RWPE2 (cell line): ENCODE results near the gene AGRN.

Experiments used
- ATAC-seq: fragments of 200-7000 bp; cut with Tn5 transposase; 3 replicates; pipeline ENCODE4 v1.9.1; 2021; ENCODE audit warnings: low read depth
- DNase-seq: peaks from one replicate; pipeline ENCODE4 v3.0.0-alpha.2; 2020; ENCODE audit warnings: low spot score
- H3K27ac ChIP-seq: fragments of 450-650 bp; 2 replicates; pipeline ENCODE4 v1.5.1; 2017; ENCODE audit warnings: mild to moderate bottlenecking; ENCODE audit not compliant: poor library complexity, severe bottlenecking
- H3K27me3 ChIP-seq: fragments of 250-450 bp; sonication (Bioruptor Pico); 2 replicates; pipeline ENCODE4 v1.5.1; 2021; ENCODE audit warnings: mild to moderate bottlenecking, moderate library complexity; ENCODE audit not compliant: insufficient read depth, poor library complexity, severe bottlenecking
- H3K36me3 ChIP-seq: fragments of 250-450 bp; sonication (Bioruptor Pico); 2 replicates; pipeline ENCODE4 v1.5.1; 2020; ENCODE audit warnings: low read depth, mild to moderate bottlenecking, moderate library complexity
- H3K4me1 ChIP-seq: fragments of 250-450 bp; sonication (Bioruptor Pico); 2 replicates; pipeline ENCODE4 v1.5.1; 2021; ENCODE audit warnings: mild to moderate bottlenecking, moderate library complexity; ENCODE audit not compliant: insufficient read depth, poor library complexity, severe bottlenecking
- H3K4me3 ChIP-seq: fragments of 250-450 bp; sonication (Bioruptor Pico); 2 replicates; pipeline ENCODE4 v1.5.1; 2021; ENCODE audit warnings: mild to moderate bottlenecking, moderate library complexity; ENCODE audit not compliant: severe bottlenecking
- H3K9me3 ChIP-seq: fragments of 250-450 bp; sonication (Bioruptor Pico); 2 replicates; pipeline ENCODE4 v1.5.1; 2021; ENCODE audit warnings: mild to moderate bottlenecking, moderate library complexity; ENCODE audit not compliant: severe bottlenecking
- CTCF ChIP-seq: fragments of 450-650 bp; IDR thresholded peaks from one replicate; pipeline ENCODE4 v1.5.1; 2017; ENCODE audit warnings: mild to moderate bottlenecking, moderate library complexity; ENCODE audit not compliant: poor library complexity, severe bottlenecking

The AGRN gene

GRCh38 chr1:998995-999724, 20.8 kb upstream of the AGRN start:
- DNase-seq (peak; percentile 69), ATAC-seq (no peak)
- no peaks in the 10 kb centered on the region for H3K9me3 ChIP-seq
- peak overlapping the region; percentile 76 for H3K27ac ChIP-seq
- peak; percentile 13 for TF ChIP-seq CTCF
- peaks cover 5% of the 10 kb centered on the region for H3K4me1 ChIP-seq
- no peaks in the 10 kb centered on the region for H3K36me3 ChIP-seq
- peak overlapping the region; percentile 51 for H3K4me3 ChIP-seq
- H3K27me3 ChIP-seq, result no peaks in the 10 kb centered on the region

- DNase-seq, result peak; percentile 93
- peak; percentile 46 for ATAC-seq
Measured at GRCh38 chr1:999725-1000356, 20.1 kb upstream of the AGRN start, which contains the start of gene HES4. Gene HES4 (minus strand): TSS chr1:1000097. CDS start chr1:999973, 124 bp downstream.

GRCh38 chr1:1000357-1001056, 19.4 kb upstream of the AGRN start:
- Histone ChIP-seq H3K36me3 (no peaks in the 10 kb centered on the region), H3K9me3 (no peaks in the 10 kb centered on the region), H3K4me1 (peaks cover 5% of the 10 kb centered on the region), H3K27me3 (no peaks in the 10 kb centered on the region), H3K27ac (peak overlapping the region; percentile 76), H3K4me3 (peak overlapping the region; percentile 51)
- no peak for TF ChIP-seq CTCF
- ATAC-seq (peak; percentile 46), DNase-seq (peak; percentile 78)

More at GRCh38 chr1:999725-1000356, 20.1 kb upstream of the AGRN start, which contains the start of gene HES4:
- peak within 1 kb of the TSS; percentile 51 for H3K4me3 ChIP-seq
- H3K27me3 ChIP-seq, result no peaks in the 10 kb centered on the region
- H3K36me3 ChIP-seq, result no peaks in the 10 kb centered on the region
- TF ChIP-seq CTCF, result no peak
- no peaks in the 10 kb centered on the region for H3K9me3 ChIP-seq
- H3K27ac ChIP-seq, result peak within 1 kb of the TSS; percentile 76
- H3K4me1 ChIP-seq, result peaks cover 5% of the 10 kb centered on the region

GRCh38 chr1:1001057-1001783, 18.7 kb upstream of the AGRN start:
- no peak for ATAC-seq
- H3K4me1 ChIP-seq, result no peaks in the 10 kb centered on the region
- no peaks in the 10 kb centered on the region for H3K9me3 ChIP-seq
- no peak for TF ChIP-seq CTCF
- H3K27me3 ChIP-seq, result no peaks in the 10 kb centered on the region
- H3K4me3 ChIP-seq, result peak overlapping the region; percentile 51
- DNase-seq, result peak; percentile 62
- H3K36me3 ChIP-seq, result no peaks in the 10 kb centered on the region
- H3K27ac ChIP-seq, result peak overlapping the region; percentile 76
